ENCODE results near the gene GDI1.
"Not testable (repeated sequence)": the region's sequence is repeated elsewhere in the genome, so short reads cannot be mapped to it uniquely, and the experiment has no call there.

GRCh38 chrX:154388094-154388493 lies 48.9 kb upstream of the GDI1 start:
- not testable (repeated sequence) for TF ChIP-seq DACH1 (IDR thresholded peaks at IDR 0.05; ENCODE audit: partially characterized antibody); CHD7 (IDR thresholded peaks at IDR 0.05; ENCODE audit: low read depth, low read length); CTCF (IDR thresholded peaks at IDR 0.05 in 2 of 3, conservative IDR thresholded peaks at IDR 0.05 in 1 of 3; ENCODE audit: insufficient read depth in 2 of 3, low read depth in 1 of 3, low read length in 3 of 3); NCOR1 (IDR thresholded peaks at IDR 0.05); USF2 (CRISPR knock-in tag; IDR thresholded peaks at IDR 0.05); POLR2A (conservative IDR thresholded peaks at IDR 0.05); HES1 (IDR thresholded peaks at IDR 0.05; ENCODE audit: low read depth)
